A549 (cell line): ENCODE results near the gene MSL2.

Experiments used
- CTCF ChIP-seq: fragments of >200 bp; sonication (Bioruptor Twin); formaldehyde crosslinking; IDR thresholded peaks from 3 replicates; pipeline ENCODE4 v1.5.1; 2016
- ESRRA ChIP-seq: fragments of 150-350 bp; IDR thresholded peaks from 2 replicates; pipeline ENCODE4 v1.6.1; 2014; ENCODE audit warnings: mild to moderate bottlenecking, low read length, borderline replicate concordance
- HEYL ChIP-seq: fragments of 250-450 bp; sonication (Bioruptor Pico); IDR thresholded peaks from 2 replicates; pipeline ENCODE4 v1.8.0; 2021; ENCODE audit warnings: mild to moderate bottlenecking, moderate library complexity
- MAX ChIP-seq: IDR thresholded peaks from 2 replicates; pipeline ENCODE4 v1.6.1; 2012
- MYC ChIP-seq: IDR thresholded peaks from 2 replicates; pipeline ENCODE4 v1.6.1; 2012; ENCODE audit warnings: mild to moderate bottlenecking, inconsistent platforms, low read length, improper control_type of control experiment, borderline replicate concordance
- PBX3 ChIP-seq: IDR thresholded peaks from 2 replicates; pipeline ENCODE4 v1.6.1; 2012
- POLR2A ChIP-seq: IDR thresholded peaks from 2 replicates; pipeline ENCODE4 v1.6.1; 2012; ENCODE audit warnings: mild to moderate bottlenecking, low read length
- POLR2AphosphoS2 ChIP-seq: conservative IDR thresholded peaks from 2 replicates; pipeline ENCODE4 v1.6.1; 2012; ENCODE audit warnings: low read length, improper control_type of control experiment, inconsistent platforms
- RAD21 ChIP-seq, 2 experiments: fragments of >200 bp in 1 of 2; sonication (Bioruptor Twin) in 1 of 2; formaldehyde crosslinking in 1 of 2; IDR thresholded peaks in 1 of 2; conservative IDR thresholded peaks in 1 of 2; 2 replicates in 1 of 2; 3 replicates in 1 of 2; pipeline ENCODE4 v1.6.1; 2012 to 2018; ENCODE audit warnings: inconsistent platforms in 1 of 2
- REST ChIP-seq: fragments of 200-600 bp; sonication (generic); IDR thresholded peaks from 2 replicates; pipeline ENCODE4 v1.6.1; 2016; ENCODE audit warnings: antibody characterized with exemption, mild to moderate bottlenecking, moderate library complexity
- RFX5 ChIP-seq: fragments of 450-650 bp; IDR thresholded peaks from 2 replicates; pipeline ENCODE4 v1.7.1; 2014; ENCODE audit warnings: antibody characterized with exemption, mild to moderate bottlenecking, moderate library complexity
- RNF2 ChIP-seq: fragments of 200-600 bp; sonication (generic); IDR thresholded peaks from 2 replicates; pipeline ENCODE4 v1.6.1; 2016; ENCODE audit warnings: low read depth, mild to moderate bottlenecking, antibody characterized with exemption, moderate library complexity, borderline replicate concordance
- ZFP36 ChIP-seq: fragments of 450-650 bp; IDR thresholded peaks from 2 replicates; pipeline ENCODE4 v1.6.1; 2014; ENCODE audit warnings: borderline replicate concordance; ENCODE audit not compliant: partially characterized antibody

- TF ChIP-seq POLR2AphosphoS2: no peak
- no peak for TF ChIP-seq POLR2A
- no peak for TF ChIP-seq REST
- TF ChIP-seq CTCF: no peak
- TF ChIP-seq PBX3: no peak
- no peak for TF ChIP-seq RFX5
- TF ChIP-seq RNF2: no peak
- no peak for TF ChIP-seq MYC
- no peak for TF ChIP-seq ZFP36
- TF ChIP-seq RAD21 (conservative IDR thresholded peaks at IDR 0.05 in 1 of 2, IDR thresholded peaks at IDR 0.05 in 1 of 2): no peak
- no peak for TF ChIP-seq ESRRA
- TF ChIP-seq HEYL (CRISPR knock-in tag): no peak
- no peak for TF ChIP-seq MAX
Measured at GRCh38 chr3:136237103-136237502, 41.0 kb upstream of the MSL2 start.
